NCI-H1092 (cell line): Measurements from ENCODE around the gene C20orf144.
A peak's percentile ranks its signal among the peaks of the same experiment; 100 is the strongest.
"Not testable (repeated sequence)": the region's sequence is repeated elsewhere in the genome, so short reads cannot be mapped to it uniquely, and the experiment has no call there.

Experiments used
- DNase-seq: peaks from one replicate; lab custom pipeline; 2025; lab: John Stamatoyannopoulos, UW

C20orf144 gene

DNA sequence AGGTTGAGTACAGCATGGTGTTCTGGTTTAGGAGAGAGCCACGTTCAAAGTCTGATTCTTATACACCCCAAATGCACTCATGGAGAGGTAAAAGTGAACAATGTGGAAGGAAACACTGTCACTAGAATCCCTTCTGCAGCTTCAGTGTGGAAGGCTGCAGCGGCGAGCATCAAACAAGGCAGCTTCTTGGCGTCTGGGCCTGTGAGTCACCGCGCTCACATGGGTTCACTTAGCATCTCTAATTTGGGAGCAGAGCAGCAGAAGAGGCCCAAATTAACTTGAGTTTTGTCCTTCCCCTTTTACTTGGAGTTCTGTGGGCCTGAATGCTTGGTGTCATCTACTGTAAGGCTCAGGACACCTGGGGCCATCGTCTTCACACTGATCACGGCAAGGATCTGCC is 35.0 kb downstream of the C20orf144 start:
- no peak for DNase-seq

DNA sequence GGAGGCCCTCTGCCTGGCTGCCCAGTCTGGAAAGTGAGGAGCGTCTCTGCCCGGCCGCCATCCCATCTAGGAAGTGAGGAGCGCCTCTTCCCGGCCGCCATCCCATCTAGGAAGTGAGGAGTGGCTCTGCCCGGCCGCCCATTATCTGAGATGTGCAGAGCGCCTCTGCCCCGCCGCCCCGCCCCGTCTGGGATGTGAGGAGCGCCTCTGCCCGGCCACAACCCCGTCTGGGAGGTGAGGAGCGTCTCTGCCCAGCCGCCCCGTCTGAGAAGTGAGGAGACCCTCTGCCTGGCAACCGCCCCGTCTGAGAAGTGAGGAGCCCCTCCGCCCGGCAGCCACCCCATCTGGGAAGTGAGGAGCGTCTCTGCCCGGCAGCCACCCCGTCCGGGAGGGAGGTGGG is 36.8 kb downstream of the C20orf144 start:
- not testable (repeated sequence) for DNase-seq

DNA sequence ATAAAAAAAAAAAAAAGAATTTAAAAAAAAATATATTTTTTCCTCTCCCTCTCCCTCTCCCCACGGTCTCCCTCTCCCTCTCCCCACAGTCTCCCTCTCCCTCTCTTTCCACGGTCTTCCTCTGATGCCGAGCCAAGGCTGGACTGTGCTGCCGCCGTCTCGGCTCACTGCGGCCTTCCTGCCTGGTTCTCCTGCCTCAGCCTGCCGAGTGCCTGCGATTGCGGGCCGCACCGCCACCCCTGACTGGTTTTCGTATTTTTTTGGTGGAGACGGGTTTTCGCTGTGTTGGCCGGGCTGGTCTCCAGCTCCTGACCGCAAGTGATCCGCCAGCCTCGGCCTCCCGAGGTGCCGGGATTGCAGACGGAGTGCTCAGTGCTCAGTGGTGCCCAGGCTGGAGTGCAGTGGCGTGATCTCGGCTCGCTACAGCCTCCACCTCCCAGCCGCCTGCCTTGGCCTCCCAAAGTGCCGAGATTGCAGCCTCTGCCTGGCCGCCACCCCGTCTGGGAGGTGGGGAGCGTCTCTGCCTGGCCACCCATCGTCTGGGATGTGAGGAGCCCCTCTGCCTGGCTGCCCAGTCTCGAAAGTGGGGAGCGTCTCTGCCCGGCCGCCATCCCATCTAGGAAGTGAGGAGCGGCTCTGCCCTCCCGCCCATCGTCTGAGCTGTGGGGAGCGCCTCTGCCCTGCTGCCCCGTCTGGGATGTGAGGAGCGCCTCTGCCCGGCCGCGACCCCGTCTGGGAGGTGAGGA is 38.7 kb downstream of the C20orf144 start:
- not testable (repeated sequence) for DNase-seq

DNA sequence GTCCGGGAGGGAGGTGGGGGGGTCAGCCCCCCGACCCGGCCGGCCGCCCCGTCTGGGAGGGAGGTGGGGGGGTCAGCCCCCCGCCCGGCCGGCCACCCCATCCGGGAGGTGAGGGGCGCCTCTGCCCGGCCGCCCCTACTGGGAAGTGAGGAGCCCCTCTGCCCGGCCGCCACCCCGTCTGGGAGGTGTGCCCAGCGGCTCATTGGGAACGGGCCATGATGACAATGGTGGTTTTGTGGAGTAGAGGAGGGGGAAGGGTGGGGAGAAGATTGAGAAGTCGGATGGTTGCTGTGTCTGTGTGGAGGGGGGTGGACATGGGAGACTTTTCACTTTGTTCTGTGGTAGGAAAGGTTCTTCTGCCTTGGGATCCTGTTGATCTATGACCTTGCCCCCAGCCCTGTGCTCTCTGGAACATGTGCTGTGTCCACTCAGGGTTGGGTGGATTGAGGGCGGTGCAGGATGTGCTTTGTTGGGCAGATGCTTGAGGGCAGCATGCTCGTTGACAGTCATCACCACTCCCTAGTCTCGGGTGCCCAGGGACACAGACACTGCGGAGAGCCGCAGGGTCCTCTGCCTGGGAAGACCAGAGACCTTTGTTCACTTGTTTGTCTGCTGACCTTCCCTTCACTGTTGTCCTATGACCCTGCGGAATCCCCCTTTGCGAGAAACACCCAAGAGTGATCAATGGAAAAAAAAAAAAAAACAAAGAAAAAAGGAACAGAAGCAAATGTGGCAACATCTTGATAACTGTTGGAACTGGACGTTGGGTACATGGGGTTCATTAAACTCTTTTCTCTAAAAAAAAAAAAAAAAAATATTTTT is 39.7 kb downstream of the C20orf144 start:
- no peak for DNase-seq

DNA sequence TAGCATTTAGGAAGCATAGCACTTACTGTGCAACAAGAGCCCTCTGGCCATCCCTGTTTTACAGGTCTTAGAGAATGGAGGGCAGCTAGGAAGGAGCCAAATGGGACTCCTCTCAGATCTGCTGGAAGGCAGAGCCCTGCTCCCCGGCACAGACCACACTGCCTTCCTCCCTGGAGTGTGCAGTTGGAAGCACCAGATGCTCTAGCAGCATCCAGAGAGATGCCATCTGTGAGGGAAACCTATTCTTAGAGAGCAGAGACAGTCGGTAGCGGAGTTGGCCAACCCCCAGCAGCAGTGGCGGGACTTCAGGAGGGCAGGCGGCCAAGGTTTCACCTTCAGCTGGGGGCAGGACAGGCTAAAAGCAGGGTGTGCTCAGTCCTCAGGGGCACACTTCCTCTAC is 40.7 kb downstream of the C20orf144 start:
- DNase-seq = peak; percentile 42

DNA sequence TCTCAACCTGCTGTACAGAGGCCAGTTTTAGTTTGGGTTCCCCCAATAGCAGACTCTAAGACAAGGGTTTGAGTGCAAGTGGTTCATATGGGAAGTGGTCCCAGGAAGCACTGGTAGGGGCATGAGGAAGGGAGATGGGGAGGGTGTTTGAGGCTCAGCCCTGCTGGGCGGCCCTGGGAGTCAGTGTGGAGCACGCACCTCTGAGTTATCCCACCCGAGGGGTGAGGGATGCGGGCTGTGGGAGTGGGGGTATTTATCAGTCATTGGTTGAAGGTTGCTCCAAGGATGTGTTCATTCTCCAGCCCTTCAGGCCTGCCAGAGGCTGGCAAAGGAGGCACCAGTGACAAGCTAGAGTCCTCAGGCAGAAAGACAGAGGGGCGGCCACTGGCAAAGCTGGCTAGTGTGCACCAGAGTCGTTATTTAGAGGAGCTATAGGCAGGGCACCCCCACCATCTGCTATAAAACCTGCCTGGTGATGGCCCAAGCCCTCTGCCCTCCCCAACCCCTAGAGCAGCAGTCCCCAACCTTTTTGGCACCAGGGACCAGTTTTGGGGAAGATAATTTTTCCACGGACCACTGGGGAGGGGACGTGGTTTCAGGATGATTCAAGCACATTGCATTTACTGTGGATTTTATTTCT is 41.5 kb downstream of the C20orf144 start:
- no peak for DNase-seq

DNA sequence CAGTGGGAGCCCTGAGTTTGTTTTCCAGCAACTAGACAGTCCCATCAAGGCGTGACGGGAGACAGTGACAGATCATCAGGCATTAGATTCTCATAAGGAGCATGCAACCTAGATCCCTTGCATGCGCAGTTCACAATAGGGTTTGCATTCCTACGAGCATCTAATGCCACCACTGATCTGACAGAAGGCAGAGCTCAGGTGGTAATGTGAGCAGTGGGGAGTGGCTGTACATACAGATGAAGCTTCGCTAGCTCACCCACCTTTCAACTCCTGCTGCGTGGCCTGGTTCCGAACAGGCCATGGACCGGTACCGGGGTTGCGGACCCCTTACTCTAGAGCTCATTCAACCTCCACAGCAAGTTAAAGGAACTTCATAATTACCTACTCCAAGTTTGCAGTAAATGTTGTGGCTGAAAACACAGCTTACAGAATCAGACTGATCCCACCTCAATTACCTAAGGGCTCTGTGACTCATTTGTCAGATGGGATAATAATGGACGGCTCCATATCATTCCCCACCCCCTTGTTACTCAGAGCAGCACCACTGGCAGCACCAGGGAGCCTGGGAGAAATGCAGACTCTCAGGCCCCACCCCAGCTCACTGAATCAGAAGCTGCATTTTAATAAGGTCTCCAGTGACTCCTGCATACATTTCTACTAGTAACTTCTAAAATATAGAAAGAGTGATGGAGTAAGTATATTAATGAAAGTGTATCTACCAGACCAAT is 42.2 kb downstream of the C20orf144 start:
- no peak for DNase-seq

DNA sequence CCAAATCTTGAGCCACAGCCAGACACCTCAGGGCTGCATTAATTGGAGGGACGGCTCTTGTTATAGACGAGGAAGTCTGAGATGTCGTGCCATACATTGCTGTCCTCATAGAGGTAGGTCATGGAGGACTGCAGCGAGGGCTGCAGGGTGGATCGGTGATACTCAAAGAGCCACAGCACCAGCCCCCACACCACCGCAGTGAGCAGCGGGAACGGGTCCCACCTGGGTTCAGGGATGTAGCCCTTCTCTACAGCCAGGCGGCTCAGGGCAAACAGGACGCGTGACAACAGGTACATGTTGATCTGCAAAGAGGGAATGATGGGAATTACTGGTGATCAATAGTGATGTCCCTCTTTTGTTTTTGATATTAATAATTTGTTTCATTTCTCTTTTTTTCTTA is 45.5 kb downstream of the C20orf144 start:
- DNase-seq = no peak

DNA sequence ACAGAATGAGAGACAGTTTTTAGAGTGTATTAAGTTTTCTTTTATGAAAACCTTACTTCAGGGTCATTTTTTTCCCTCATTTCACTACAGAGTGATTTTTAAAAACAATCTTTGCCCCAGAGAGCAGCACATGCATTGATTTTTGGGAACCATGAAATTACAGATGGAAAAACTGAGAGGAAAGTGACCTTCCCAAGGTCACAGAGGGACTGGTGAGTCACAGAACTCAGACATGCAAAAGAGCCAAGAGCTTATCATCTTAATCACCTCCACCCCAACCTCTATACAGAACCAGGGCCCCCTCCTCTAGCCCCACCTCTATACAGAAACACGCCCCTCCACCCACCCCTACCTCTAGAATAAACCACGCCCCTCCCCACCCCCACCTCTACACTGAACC is 47.3 kb downstream of the C20orf144 start:
- no peak for DNase-seq

DNA sequence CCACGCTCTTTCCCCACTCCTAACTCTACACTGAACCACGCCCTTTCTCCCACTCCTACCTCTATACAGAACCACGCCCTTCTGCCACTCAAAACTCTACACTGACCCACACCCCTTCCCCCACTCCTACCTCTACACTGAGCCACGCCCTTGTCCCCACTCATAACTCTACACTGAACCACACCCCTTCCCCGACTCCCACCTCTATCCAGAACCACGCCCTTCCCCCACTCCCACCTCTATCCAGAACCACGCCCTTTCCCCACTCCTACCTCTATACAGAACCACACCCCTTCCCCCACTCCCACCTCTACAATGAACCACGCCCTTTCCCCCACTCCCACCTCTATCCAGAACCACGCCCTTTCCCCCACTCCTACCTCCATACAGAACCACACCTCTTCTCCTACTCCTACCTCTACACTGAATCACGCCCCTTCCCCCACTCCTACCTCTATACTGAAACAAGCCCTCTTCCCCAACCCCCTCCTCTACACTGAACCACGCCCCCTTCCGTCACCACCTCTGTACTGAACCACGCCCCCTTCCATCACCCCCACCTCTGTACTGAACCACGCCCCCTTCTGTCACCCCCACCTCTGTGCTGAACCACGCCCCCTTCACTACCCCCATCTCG is 47.9 kb downstream of the C20orf144 start:
- no peak for DNase-seq

DNA sequence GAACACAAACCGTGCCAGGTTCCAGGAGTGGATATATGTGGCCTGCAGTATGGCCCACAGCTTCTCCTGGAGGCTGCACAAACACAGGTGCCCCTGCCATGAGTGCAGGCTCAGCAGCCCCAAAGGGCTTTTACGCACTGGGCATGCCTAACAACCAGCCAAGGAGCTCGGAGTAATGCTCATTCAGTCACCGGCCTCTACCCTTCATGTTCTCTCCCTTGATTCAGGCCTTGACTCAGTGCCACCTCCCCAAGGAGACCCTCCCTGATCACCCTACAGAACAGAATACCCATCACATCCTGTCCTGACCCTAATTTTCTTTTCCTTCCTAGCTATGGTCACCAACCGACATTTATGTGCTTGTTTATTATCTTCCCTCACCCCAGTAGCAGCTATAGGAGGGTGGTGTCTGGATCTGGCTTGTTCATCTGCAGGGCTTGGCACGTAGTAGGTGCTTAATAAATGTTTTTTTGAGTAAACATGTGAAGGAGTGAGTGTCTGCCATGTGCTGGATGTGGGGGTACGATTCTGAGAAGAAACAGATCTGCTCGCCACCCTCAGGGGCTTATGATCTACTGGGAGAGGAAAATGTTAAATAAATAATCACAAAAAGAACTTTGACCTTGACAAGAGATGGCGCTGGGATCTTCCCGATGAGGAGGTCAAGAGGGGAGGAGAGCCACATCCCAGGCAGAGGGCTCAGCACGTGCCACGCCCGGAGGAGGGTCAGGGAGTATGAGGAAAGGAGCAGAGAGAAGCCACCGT is 48.7 kb downstream of the C20orf144 start:
- DNase-seq = no peak

DNA sequence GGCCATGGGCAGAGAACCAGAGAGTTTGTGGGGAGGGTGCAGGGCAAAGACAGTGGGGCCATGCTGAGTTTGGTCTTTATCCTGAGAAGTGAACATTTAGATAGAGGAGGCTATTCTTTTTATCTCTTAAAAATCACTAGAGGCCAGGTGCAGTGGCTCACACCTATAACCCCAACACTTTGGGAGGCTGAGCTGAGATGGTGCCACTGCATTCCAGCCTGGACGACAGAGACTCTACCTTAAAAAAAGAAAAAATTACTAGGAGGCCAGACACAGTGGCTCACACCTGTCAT is 49.3 kb downstream of the C20orf144 start:
- DNase-seq = no peak
